Measurements from ENCODE around the gene FMNL2. TPM values are rescaled to one million over a fixed set of nuclear protein-coding genes. Genes with fewer than 3 reads are reported as not detected.

Gene FMNL2
- total RNA-seq, 1 experiment from 2014 or later, result 33.6 TPM

- Mint-ChIP-seq H3K36me3 (ENCODE audit: insufficient read depth in 1 of 3, low read depth in 3 of 3) (peaks cover 12 to 14% (median 13%) of the 10 kb centered on the region in 3 experiments), H3K27me3 (ENCODE audit: low read depth) (no peaks in the 10 kb centered on the region; the same call in 1 of the 2 replicates), H3K4me3 (no peak overlapping the region), H3K4me1 (peaks cover 19 to 26% of the 10 kb centered on the region in 2 experiments), H3K27ac (peak overlapping the region in 1 of 3 experiments; percentile 87; a peak in 1 of 7 replicates), H3K9me3 (peaks cover 0 to 2% of the 10 kb centered on the region in 2 experiments; a peak in 2 of 5 replicates)
- no peak for TF ChIP-seq CTCF (conservative IDR thresholded peaks at IDR 0.05)
- Histone ChIP-seq H4K91ac (ENCODE audit: insufficient read length, low read depth, low read length) (no peak overlapping the region), H3K23me2 (ENCODE audit: insufficient read length, low read depth, low read length, poor library complexity, severe bottlenecking) (no peaks in the 10 kb centered on the region), H3K56ac (ENCODE audit: insufficient read length, low read depth, low read length) (no peak overlapping the region), H2BK120ac (ENCODE audit: low read depth, low read length, poor library complexity, severe bottlenecking) (no peak overlapping the region), H2BK5ac (ENCODE audit: insufficient read length, low read length) (no peak overlapping the region), H3K18ac (ENCODE audit: insufficient read length, low read depth, low read length) (no peak overlapping the region), H3K9me3 (ENCODE audit: control insufficient read depth, low read depth, low read length) (no peaks in the 10 kb centered on the region), H2BK15ac (ENCODE audit: low read depth, low read length) (no peak overlapping the region), H2AK5ac (ENCODE audit: insufficient read length, low read length) (no peak overlapping the region), H3K79me2 (ENCODE audit: insufficient read depth, low read length) (peaks cover 7% of the 10 kb centered on the region; the same call in 1 of the 2 replicates), H3K4ac (ENCODE audit: low read depth, low read length) (no peak overlapping the region), H3K9ac (ENCODE audit: extremely low read depth, insufficient read length, low read length) (no peak overlapping the region), H3K79me1 (ENCODE audit: insufficient read depth, low read depth, low read length, poor library complexity, severe bottlenecking) (no peaks in the 10 kb centered on the region), H3K27me3 (ENCODE audit: insufficient read depth, low read length) (no peaks in the 10 kb centered on the region), H3K4me2 (ENCODE audit: insufficient read depth, insufficient read length, low read length) (no peak overlapping the region), H3K27ac (ENCODE audit: insufficient read length, low read depth, low read length) (no peak overlapping the region), H4K5ac (ENCODE audit: insufficient read length, low read depth, low read length) (no peak overlapping the region), H2BK20ac (ENCODE audit: low read depth, low read length, poor library complexity, severe bottlenecking) (no peak overlapping the region), H3T11ph (ENCODE audit: low read length) (no peak overlapping the region), H4K8ac (replicated peaks; ENCODE audit: insufficient read length, low read depth, low read length) (no peak overlapping the region), H2AFZ (ENCODE audit: low read length) (no peak overlapping the region), H3K4me1 (ENCODE audit: insufficient read depth, low read length) (no peaks in the 10 kb centered on the region; the same call in 1 of the 2 replicates), H2BK12ac (ENCODE audit: insufficient read length, low read depth, low read length) (no peak overlapping the region), H4K20me1 (ENCODE audit: control insufficient read depth, insufficient read depth, insufficient read length) (no peaks in the 10 kb centered on the region), H3K14ac (ENCODE audit: insufficient read depth, low read length) (no peak overlapping the region), H3K23ac (ENCODE audit: insufficient read length, low read depth, low read length) (no peak overlapping the region)
- no peak for DNase-seq
- no CpG with 5 or more reads among the region's 3 CpGs for WGBS (ENCODE audit: extremely low coverage, insufficient read length, low lambda C conversion rate)
Observed at GRCh38 chr2:152348388-152348787, 13.4 kb downstream of the FMNL2 start.

Measured in H9 (cell line).